ENCODE results near the gene BLVRA.
"Not testable (repeated sequence)": the region's sequence is repeated elsewhere in the genome, so short reads cannot be mapped to it uniquely, and the experiment has no call there.

The BLVRA gene

GRCh38 chr7:43758029-43758821 lies at the start of gene BLVRA:
BLVRA (plus strand) TSS chr7:43758680; CDS start chr7:43771159, 12,479 bp downstream.
- peak; percentile 18 for DNase-seq (ENCODE audit: low read depth)

DNA sequence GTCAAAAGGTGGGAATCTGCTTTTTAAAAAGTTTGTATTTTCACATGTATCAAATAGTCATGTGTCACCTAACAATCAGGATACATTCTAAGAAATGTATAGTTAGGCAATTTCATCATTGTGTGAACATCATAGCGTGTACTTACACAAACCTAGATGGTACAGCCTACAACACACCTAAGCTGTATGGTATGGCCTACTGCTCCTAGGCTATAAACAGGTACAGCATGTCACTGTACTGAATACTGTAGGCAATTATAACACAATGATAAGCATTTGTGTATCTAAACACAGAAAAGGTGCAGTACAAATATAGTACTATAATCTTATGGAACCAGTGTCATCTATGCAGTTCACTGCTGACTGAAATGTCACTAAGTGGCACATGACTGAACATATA lies 47.0 kb upstream of the BLVRA start:
- no peak for DNase-seq (ENCODE audit: low read depth)

GRCh38 chr7:43715966-43716365 lies 42.5 kb upstream of the BLVRA start:
- not testable (repeated sequence) for DNase-seq (ENCODE audit: low read depth)

DNA sequence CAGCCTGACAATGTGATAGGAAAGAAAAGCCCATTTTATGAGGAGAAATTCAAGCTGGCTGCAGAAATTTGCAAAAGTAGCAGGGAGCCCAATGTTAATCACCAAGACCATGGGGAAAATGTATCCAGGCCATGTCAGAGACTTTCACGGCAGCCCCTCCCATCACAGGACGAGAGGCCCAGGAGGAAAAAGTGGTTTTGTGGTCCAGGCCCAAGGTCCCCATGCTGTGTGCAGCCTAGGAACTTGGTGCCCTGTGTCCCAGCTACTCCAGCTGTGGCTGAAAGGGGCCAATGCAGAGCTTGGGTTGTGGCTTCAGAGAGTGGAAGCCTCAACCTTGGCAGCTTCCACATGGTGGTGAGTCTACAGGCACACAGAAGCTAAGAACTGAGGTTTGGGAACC lies 41.9 kb upstream of the BLVRA start:
- no peak for DNase-seq (ENCODE audit: low read depth)

- no peak for DNase-seq (ENCODE audit: low read depth)
These were observed 37.2 kb upstream of the BLVRA start for GRCh38 chr7:43721193-43721806.

- no peak for DNase-seq (ENCODE audit: low read depth)
These were observed 35.5 kb upstream of the BLVRA start for GRCh38 chr7:43723007-43723341.

GRCh38 chr7:43725251-43725650 lies 33.2 kb upstream of the BLVRA start:
- no peak for DNase-seq (ENCODE audit: low read depth)

GRCh38 chr7:43726466-43726865 lies 32.0 kb upstream of the BLVRA start:
- DNase-seq (ENCODE audit: low read depth), result no peak

DNA sequence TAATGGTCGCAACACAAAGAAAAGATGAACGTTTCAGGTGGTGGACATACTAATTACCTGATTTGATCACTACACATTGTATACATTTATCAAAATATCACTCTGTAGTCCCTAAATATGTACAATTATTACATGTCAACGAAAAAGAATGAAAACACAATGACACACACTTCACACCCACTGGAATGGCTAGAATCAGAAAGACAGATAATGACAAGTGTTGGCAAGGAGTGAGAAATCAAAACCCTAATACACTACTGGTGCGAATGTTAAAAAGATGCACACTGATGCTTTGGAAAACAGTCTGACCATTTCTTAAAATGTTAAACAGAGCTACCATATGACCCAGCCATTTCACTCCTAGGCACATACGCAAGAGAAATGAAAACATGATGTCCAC lies 31.5 kb upstream of the BLVRA start:
- DNase-seq (ENCODE audit: low read depth), result no peak

DNA sequence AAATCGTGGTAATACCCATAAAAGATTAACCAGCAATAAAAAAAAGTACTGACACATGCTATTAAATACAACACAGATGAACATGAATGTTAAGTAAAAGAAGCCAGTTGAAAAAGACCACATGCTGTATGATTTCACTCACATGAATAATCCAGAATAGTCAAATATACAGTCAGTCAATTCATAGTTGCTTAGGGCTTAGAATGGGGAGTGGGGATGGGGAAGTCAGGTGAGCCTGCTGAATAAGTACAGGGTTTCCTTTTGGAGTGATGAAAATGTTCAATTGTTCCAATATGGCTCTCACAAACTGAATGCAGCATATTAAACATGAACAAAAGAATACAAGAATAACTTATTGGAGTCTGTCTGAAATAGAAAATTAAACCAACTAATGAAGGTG lies 31.0 kb upstream of the BLVRA start:
- no peak for DNase-seq (ENCODE audit: low read depth)

DNA sequence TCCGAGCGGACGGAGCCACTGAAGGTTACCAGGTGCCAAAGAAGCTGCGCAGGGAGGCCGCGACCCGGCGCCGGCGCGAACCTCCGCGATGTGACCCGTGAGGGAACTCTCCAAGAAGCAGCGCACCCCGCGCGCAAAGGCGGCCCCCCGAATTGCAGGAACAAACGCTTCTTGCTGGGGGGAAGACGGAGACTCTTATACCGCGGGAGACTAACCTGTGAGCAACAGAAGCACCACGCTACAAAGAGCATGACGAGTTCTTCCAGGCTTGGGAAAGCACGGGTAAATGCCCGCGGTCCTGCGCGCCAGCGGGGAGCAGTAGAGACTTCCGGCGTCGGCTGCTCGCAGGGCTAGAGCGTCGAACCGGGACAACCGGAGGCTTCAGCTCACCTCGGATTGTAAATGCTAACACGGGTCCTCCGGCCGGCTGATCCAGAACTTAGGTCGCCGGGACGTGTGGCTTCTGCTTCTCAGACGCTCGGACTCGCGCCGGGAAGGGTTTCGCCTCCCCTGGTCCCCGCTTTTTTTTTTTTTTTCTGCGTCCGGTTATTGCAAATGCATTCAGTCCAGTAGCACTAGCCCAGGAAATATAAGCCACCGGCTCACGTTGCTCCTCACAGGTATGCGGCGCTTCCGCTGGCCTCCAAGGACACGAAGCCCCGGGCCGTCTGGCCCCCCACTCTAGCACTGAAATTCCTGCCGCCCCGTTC lies 29.1 kb upstream of the BLVRA start, which contains the start of gene COA1:
Gene COA1, minus strand, starts transcription at position 310 of the 710 bp plus-strand sequence. CDS start 80,909 bp downstream, outside the sequence.
- DNase-seq (ENCODE audit: low read depth), result peak; percentile 65

GRCh38 chr7:43729924-43730248 lies 28.6 kb upstream of the BLVRA start:
- no peak for DNase-seq (ENCODE audit: low read depth)

GRCh38 chr7:43731494-43731893 lies 27.0 kb upstream of the BLVRA start:
- not testable (repeated sequence) for DNase-seq (ENCODE audit: low read depth)

DNA sequence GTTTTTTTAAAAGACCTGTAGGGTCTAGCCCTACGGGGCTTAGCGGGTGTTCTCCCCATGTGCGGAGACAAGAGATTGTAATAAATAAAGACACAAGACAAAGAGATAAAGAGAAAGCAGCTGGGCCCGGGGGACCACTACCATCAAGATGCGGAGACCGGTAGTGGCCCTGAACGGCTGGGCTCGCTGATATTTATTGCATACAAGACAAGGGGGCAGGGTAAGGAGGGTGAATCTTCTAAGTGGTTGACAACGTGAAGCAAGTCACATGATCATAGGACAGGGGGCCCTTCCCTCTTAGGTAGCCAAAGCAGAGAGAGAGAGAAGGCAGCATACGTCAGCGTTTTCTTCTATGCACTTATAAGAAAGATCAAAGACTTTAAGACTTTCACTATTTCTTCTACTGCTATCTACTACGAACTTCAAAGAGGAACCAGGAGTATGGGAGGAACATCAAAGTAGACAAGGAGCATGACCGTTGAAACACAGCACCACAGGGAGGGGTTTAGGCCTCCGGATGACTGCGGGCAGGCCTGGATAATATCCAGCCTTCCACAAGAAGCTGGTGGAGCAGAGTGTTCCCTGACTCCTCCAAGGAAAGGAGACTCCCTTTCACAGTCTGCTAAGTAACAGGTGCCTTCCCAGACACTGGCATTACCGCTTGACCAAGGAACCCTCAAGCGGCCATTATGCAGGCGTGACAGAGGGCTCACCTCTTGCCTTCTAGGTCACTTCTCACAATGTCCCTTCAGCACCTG lies 23.7 kb upstream of the BLVRA start:
- not testable (repeated sequence) for DNase-seq (ENCODE audit: low read depth)

DNA sequence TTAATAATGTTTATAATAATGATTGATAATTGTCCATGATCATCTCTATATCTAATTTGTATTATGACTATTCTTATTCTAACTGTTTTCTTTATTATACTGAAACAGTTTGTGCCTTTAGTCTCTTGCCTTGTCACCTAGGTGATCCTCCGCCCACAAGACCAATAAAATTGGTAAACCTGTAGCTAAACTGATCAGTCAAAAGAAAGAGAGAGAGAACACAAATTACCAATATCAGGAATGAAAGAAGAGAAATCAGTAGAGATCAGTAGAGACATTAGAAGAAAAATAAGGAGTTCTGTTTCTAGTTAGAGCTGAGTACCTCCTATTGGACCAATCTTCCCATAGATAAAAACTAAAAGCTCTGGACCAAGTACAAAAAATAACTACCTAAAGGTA lies 23.1 kb upstream of the BLVRA start:
- no peak for DNase-seq (ENCODE audit: low read depth)

DNA sequence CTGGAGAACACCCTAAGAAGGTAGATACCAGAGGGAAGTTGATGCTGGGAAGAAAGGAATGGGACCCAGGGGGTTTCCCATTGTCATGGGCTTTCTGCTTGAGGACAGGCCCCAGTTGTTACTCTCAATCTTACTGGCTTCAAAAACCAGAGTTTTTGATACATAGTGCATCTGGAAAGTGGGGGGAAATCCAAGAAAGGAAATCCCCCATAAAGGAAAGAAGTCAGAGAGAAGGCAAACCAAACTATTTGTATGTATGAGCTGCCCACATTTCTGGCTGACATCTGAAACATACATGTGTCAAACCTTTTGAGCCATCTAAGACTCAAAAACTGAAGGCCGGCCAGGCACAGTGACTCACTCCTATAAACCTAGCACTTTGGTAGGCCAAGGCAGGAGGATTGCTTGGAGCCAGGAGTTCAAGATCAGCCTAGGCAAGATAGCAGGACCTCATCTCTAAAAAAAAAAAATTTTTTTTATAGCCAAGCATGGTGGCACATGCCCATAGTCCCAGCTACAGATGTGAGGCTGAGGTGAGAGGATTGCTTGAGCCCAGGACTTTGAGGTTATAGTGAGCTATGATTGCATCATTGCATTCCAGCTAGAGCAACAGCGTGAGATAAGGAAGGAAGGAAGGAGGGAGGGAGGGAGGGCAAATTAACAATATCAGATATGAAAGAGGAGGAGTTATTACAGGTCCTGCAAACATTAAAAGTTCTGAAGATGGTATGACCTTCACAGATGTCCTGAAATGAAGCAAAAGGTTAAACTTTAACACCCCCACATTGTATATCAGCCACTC lies 22.5 kb upstream of the BLVRA start:
- DNase-seq (ENCODE audit: low read depth), result no peak

GRCh38 chr7:43737467-43738127 lies 20.9 kb upstream of the BLVRA start:
- no peak for DNase-seq (ENCODE audit: low read depth)

DNA sequence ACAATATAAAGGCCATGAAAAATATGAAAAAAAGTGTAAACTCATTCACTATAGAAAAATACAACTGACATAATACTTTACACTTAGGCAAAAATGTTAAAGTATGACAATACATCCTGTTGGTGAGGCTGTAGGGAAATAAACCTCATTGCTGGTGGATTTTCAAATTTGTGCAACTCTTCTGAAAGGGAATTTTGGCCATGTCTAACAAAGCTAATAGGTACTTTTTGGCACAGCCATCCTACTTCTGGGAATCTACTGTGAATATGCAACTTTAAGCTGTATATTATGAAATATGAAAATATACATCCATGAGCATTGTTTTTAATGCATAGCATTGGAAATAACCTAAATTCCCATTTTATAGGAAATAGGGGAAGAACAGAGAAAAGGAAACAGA lies 15.8 kb upstream of the BLVRA start:
- no peak for DNase-seq (ENCODE audit: low read depth)

DNA sequence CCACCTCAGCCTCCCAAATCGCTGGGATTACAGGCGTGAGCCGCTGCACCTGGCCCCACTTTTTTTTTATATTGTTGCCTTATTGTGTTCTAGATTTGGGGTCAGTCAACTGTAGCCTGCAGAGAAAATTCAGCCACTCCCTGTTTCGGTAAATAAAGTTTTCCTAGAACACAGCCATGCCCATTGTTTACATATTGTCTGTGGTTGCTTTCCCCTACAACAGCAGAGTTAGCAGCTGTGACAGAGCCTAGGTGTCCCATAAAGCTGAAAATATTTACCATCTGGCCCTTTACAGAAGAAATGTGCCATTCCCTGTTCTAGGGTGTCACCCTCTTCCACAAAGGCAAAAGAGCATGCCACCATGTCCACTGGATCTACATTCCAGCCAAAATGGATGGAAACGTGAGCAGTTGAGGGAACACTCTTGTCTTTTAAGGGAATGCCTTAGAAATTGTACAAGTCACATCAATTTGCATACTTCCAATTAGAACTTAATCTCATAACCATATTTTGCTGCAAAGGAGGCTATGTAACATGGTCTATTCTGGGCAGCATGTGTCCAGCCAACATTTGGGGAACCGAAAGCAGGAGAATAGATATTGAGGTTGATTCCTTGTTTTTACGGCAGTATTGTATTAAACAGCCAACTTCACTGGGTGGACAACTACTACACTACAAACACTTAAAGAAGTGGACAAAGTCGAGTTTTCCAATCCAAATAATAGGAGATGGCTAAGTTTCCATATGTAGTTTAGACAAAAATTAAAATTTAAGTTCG lies 11.0 kb upstream of the BLVRA start:
- no peak for DNase-seq (ENCODE audit: low read depth)

DNA sequence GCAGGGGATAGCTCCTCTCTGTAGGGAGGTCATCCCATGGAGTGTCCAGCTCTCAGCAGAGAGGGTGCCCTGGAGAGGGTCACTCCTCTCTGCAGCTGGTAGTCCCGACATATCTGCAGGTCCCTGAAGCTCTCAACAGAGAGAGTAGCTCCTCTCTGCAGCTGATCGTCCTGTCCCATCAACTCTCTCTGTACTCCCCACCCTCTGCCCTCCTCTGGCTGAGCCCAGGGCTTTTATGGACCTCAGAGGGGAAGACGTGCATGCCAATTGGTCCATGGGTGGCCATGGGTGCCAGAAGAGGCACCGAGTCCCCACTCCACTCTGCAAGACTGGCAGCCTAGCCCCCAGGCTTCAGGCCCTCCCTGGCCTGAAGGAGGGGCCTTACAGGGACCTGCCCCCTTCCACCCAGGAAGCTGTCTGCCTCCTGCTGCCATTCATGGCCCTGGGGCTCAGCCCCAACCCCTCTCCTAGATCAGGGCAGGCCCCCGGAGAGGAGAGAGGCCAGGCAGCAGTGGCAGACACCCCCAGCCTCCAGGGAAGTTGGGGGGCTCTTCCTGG lies 9.0 kb upstream of the BLVRA start:
- no peak for DNase-seq (ENCODE audit: low read depth)

Data from stimulated activated CD8-positive, alpha-beta memory T cell treated with anti-CD3 and anti-CD28 coated beads, Interleukin-12 subunit alpha, Interleukin-12 subunit beta, amount 100 ng/mL, for 1 hour (primary cell).